NCI-H146 (cell line): ENCODE results near the gene PTPN23.
"Not testable (repeated sequence)": the region's sequence is repeated elsewhere in the genome, so short reads cannot be mapped to it uniquely, and the experiment has no call there.

ENCODE experiments used
- DNase-seq: peaks from one replicate; lab custom pipeline; 2025; lab: John Stamatoyannopoulos, UW

The PTPN23 gene

DNA sequence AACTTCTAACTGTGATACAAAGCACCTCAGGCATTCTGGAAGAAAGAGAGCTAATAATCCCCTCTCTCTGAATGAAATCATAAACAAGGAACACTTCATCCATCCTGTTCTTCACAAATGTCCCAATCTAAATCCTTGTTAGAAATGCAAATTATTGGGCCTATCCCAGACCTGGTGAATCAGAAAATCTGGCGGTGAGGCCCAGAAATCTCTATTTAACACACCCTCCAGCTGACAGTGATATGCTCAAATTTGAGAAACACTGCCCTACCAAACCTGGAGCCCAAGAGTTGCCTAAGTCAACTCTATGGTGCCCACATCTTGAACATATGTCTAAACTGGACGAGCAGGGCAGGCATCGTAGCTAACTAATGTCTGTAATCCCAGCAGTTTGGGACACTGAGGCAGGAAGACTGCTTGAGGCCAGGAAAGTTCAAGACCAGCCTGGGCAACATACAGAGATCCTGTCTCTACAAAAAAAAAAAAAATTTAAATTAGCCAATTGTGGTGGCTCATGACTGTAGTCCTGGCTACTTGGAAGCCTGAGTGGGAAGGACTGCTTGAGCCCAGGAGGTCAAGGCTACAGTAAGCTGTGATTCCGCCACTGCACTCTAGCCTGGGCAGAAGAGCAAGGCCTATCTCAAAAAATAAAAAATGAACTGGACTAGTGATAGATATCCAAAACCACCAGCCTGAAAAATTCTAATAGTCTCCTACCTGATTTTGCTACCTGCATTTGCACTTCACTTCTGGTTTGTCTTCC, 71.8 kb downstream of the PTPN23 start:
- DNase-seq = no peak

DNA sequence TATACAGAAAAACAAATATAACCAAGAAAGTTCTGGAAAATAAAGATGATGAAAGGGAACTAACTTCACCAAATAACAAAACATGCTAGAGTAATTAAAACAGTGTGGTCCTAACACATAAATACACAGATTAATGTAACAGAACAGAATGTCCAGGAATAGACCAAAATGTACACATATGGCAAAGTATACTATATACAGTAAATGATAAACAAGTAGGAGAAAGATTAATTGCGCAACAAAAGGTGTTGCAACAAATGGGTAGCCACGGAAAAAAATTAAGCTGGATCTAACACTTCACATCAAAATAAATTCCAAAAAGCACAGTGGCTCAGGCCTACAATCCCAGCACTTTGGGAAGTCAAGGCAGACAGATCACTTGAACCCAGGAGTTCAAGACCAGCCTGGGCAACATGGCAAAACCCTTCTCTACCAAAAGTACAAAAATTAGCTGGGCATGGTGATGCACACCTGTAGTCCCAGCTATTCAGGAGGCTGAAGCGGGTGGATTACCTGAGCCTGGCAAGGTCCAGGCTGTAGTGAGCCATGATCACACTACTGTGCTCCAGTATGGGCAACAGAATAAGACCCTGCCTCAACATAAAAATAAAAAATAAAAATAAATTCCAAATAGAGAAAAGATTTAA, 75.1 kb downstream of the PTPN23 start:
- no peak for DNase-seq

DNA sequence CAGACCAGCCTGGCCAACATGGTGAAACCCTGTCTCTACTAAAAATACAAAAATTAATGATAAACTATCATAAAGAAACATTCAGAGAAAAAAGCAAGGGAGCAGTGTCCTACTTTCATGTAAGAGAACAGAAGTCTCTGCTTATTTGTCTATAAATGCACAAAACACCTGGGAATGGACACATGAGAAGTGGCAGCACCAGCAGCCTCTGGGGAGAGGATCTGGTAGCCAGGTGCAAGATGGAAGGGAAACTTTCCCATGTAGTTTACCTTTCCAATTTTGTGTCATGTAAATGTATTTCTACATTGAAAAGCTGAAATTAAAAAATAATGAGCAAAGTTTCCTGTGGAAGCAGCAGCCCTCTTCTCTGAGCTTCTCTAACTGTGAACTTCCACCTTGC, 76.2 kb downstream of the PTPN23 start:
- no peak for DNase-seq

DNA sequence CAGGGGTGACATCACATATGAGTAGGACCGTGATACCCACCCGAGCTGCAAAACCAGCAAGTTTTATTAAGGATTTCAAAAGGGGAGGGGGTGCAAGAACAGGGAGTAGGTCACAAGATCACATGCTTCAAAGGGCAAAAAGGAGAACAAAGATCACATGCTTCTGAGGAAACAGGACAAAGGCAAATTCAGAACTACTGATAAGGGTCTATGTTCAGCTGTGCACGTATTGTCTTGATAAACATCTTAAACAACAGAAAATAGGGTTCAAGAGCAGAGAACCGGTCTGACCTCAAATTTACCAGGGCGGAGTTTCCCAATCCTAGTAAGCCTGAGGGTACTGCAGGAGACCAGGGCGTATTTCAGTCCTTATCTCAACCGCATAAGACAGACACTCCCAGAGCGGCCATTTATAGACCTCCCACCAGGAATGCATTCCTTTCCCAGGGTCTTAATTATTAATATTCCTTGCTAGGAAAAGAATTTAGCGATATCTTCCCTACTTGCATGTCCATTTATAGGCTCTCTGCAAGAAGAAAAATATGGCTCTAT, 78.8 kb downstream of the PTPN23 start:
- DNase-seq = not testable (repeated sequence)
